Kidney (tissue), 14 donors: Measurements from ENCODE around the gene MRPS30. TPM values are rescaled to one million over a fixed set of nuclear protein-coding genes. Genes with fewer than 3 reads are reported as not detected.
"Not testable (repeated sequence)": the region's sequence is repeated elsewhere in the genome, so short reads cannot be mapped to it uniquely, and the experiment has no call there.

ENCODE experiments used
- DNase-seq, 5 donors: peaks; one replicate each; pipeline ENCODE4 v3.0.0-alpha.2; 2013 to 2020
- FAIRE-seq: peaks from 2 replicates; lab custom pipeline; 2012; peaks lifted over from hg19 to GRCh38; lab: Jason Lieb, UNC
- H3K27ac ChIP-seq, 2 donors: one replicate each; pipeline ENCODE4 v1.7.0; 2013; ENCODE audit warnings: low read depth in 2 of 2, low read length in 2 of 2, inconsistent platforms in 1 of 2
- H3K27me3 ChIP-seq: one replicate; pipeline ENCODE4 v1.7.1; 2013; ENCODE audit warnings: low read length, inconsistent platforms; ENCODE audit not compliant: control insufficient read depth, insufficient read depth
- H3K36me3 ChIP-seq, 3 donors: one replicate each; pipeline versions ENCODE4 v1.7.0 to v1.7.1; 2013; ENCODE audit warnings: low read length in 3 of 3, control low read depth in 1 of 3, inconsistent platforms in 1 of 3; ENCODE audit not compliant: insufficient read depth in 3 of 3, control insufficient read depth in 2 of 3
- H3K4me1 ChIP-seq, 3 donors: one replicate each; pipeline versions ENCODE4 v1.7.0 to v1.7.1; 2013; ENCODE audit warnings: low read length in 3 of 3, inconsistent platforms in 1 of 3, low read depth in 1 of 3; ENCODE audit not compliant: control insufficient read depth in 2 of 3, insufficient read depth in 2 of 3
- H3K4me3 ChIP-seq, 3 donors: one replicate each; pipeline versions ENCODE4 v1.7.0 to v1.8.1; 2013; ENCODE audit warnings: low read length in 3 of 3, control low read depth in 1 of 3, inconsistent platforms in 1 of 3
- H3K9ac ChIP-seq, 3 donors: one replicate each; pipeline versions ENCODE4 v1.7.0 to v1.7.1; 2013; ENCODE audit warnings: low read length in 3 of 3, control low read depth in 1 of 3, inconsistent platforms in 1 of 3
- H3K9me3 ChIP-seq, 3 donors: one replicate each; pipeline versions ENCODE4 v1.7.0 to v1.7.1; 2013; ENCODE audit warnings: low read length in 3 of 3, control low read depth in 1 of 3, inconsistent platforms in 1 of 3; ENCODE audit not compliant: control insufficient read depth in 2 of 3, insufficient read depth in 1 of 3
- CTCF ChIP-seq: IDR thresholded peaks from 3 replicates; pipeline ENCODE4 v1.5.1; 2012; ENCODE audit warnings: mild to moderate bottlenecking, moderate library complexity, borderline replicate concordance; ENCODE audit not compliant: insufficient read depth; ENCODE audit errors: extremely low read depth
- intact Hi-C: fragments of 100-400 bp; cut with DNase I; formaldehyde crosslinking; loops from one replicate; pipeline ENCODE4 v1.11.1; 2022
- polyA plus RNA-seq: library from polyadenylated mRNA; stranded (reverse); fragments of 350-450 nt; fragmentation: Illumina TruSeq; extraction: RNeasy Lipid Tissue Mini Kit (QIAGEN cat#74804); gene quantifications from one replicate; pipeline ENCODE4 v1.2.3, GENCODE V29; 2014; ENCODE audit warnings: low read depth, low replicate concordance; ENCODE audit not compliant: insufficient read depth
- total RNA-seq: library from RNA; stranded (reverse); fragmentation: NEBNext Ultra II Directional; extraction: Animal tissue kit (Norgen Biotek cat#: 25700); gene quantifications from one replicate; pipeline ENCODE4 v1.2.1, GENCODE V29; 2021
- donor health status: control.
- donor health status: control.
- donor health status: control.
- donor health status: control.
- donor health status: control.
- donor health status: DM: yes; HTN: yes; CAD: no.
- donor health status: Normal renal cell carcinoma (clear cell type).

MRPS30 gene
- total and polyA plus RNA-seq, 2 donors from 2014 or later = 37.3 to 48.0 TPM

GRCh38 chr5:44783634-44784315 is 25.0 kb upstream of the MRPS30 start:
- no peak for TF ChIP-seq CTCF
- H3K27ac ChIP-seq = no peak overlapping the region
- no peaks in the 10 kb centered on the region for H3K36me3 ChIP-seq
- FAIRE-seq (no peak), DNase-seq (no peak)
- H3K9me3 ChIP-seq = peaks cover 0 to 5% (median 0%) of the 10 kb centered on the region in 3 donors
- H3K27me3 ChIP-seq = no peaks in the 10 kb centered on the region
- intact Hi-C loops = no loop called here
- H3K9ac ChIP-seq = no peak overlapping the region
- no peaks in the 10 kb centered on the region for H3K4me1 ChIP-seq
- H3K4me3 ChIP-seq = no peak overlapping the region

- no peak for DNase-seq
- no peak for FAIRE-seq
- TF ChIP-seq CTCF = no peak
These were observed 21.0 kb upstream of the MRPS30 start for GRCh38 chr5:44787731-44788130.

GRCh38 chr5:44789372-44789995 is 19.3 kb upstream of the MRPS30 start:
- H3K27me3 ChIP-seq, H3K36me3 ChIP-seq, DNase-seq, intact Hi-C loops, H3K4me3 ChIP-seq, H3K4me1 ChIP-seq, FAIRE-seq, H3K9ac ChIP-seq, H3K27ac ChIP-seq: not testable (repeated sequence)
- H3K9me3 ChIP-seq = peaks cover 0 to 16% (median 0%) of the 10 kb centered on the region in 3 donors

More at GRCh38 chr5:44787731-44788130, 21.0 kb upstream of the MRPS30 start:
- Histone ChIP-seq H3K27me3 (no peaks in the 10 kb centered on the region), H3K27ac (no peak overlapping the region), H3K4me3 (no peak overlapping the region), H3K36me3 (no peaks in the 10 kb centered on the region), H3K9me3 (peaks cover 0 to 5% (median 0%) of the 10 kb centered on the region in 3 donors), H3K4me1 (no peaks in the 10 kb centered on the region), H3K9ac (no peak overlapping the region)
- intact Hi-C loops = no loop called here

- peaks cover 0 to 12% (median 0%) of the 10 kb centered on the region in 3 donors for H3K9me3 ChIP-seq
- H3K9ac ChIP-seq, H3K4me1 ChIP-seq, H3K27me3 ChIP-seq, intact Hi-C loops, H3K27ac ChIP-seq, DNase-seq, FAIRE-seq, H3K4me3 ChIP-seq, H3K36me3 ChIP-seq: not testable (repeated sequence)
These were observed 16.6 kb upstream of the MRPS30 start for GRCh38 chr5:44792031-44792673.
